K562 (cell line): ENCODE data around the gene LMCD1. TPM values are rescaled to one million over a fixed set of nuclear protein-coding genes. Genes with fewer than 3 reads are reported as not detected.
A peak's percentile ranks its signal among the peaks of the same experiment; 100 is the strongest.

Experiments
- ATAC-seq: fragments of 200-7000 bp; cut with Tn5 transposase; 3 replicates; pipeline ENCODE4 v1.9.1; 2020; ENCODE audit warnings: moderate library complexity
- BruUV-seq: library from RNA; stranded (reverse); fragments of 400-500 nt; replicated peaks from 2 replicates; lab custom pipeline; 2021; lab: Mats Ljungman, UMichigan
- CTCF ChIA-PET: fragments of 300-600 bp; formaldehyde crosslinking; extraction: SDS; loops from one replicate; lab custom pipeline; 2021; ENCODE audit warnings: low intra/inter-chr PET ratio; lab: Yijun Ruan, JAX
- POLR2A ChIA-PET: fragments of 300-600, 350-650 bp; sonication (Branson Sonifier 250); formaldehyde crosslinking; extraction: SDS; loops from one replicate; lab custom pipeline; 2021; ENCODE audit warnings: antibody characterized with exemption, inconsistent platforms; lab: Yijun Ruan, JAX
- DNase-seq, 4 experiments: peaks; one replicate each; pipeline versions ENCODE4 v3.0.0 to v3.0.0-alpha.2; 2011 to 2018; ENCODE audit warnings: low spot score in 3 of 4, mixed read lengths in 3 of 4; ENCODE audit errors: extremely low read depth in 1 of 4
- FAIRE-seq: peaks from 2 replicates; lab custom pipeline; 2011; peaks lifted over from hg19 to GRCh38; lab: Jason Lieb, UNC
- H2AFZ ChIP-seq: 2 replicates; pipeline ENCODE4 v1.6.0; 2011; ENCODE audit warnings: low read depth, low read length, control low read depth, inconsistent platforms
- H3K27ac ChIP-seq: fragments of 200-600 bp; 3 replicates; pipeline ENCODE4 v1.8.0; 2011; ENCODE audit warnings: low read depth, mild to moderate bottlenecking, control low read depth, inconsistent platforms, low read length, moderate library complexity, mixed read lengths; ENCODE audit errors: extremely low read depth
- H3K27me3 ChIP-seq, 2 experiments: fragments of 300-600 bp in 1 of 2; 2 replicates in 1 of 2; 3 replicates in 1 of 2; pipeline versions ENCODE4 v1.6.0 to v1.8.0; 2011; ENCODE audit warnings: inconsistent platforms in 2 of 2, low read length in 2 of 2, mild to moderate bottlenecking in 1 of 2, mixed read lengths in 1 of 2, moderate library complexity in 1 of 2; ENCODE audit not compliant: control insufficient read depth in 2 of 2, insufficient read depth in 2 of 2
- H3K36me3 ChIP-seq: fragments of 300-600 bp; 3 replicates; pipeline ENCODE4 v1.8.0; 2011; ENCODE audit warnings: mild to moderate bottlenecking, low read length, inconsistent platforms; ENCODE audit not compliant: control insufficient read depth, insufficient read depth
- H3K4me1 ChIP-seq, 2 experiments: fragments of 200-600 bp in 1 of 2; replicated peaks in 1 of 2; 2 replicates in 1 of 2; 3 replicates in 1 of 2; pipeline versions ENCODE4 v1.5.1 to v1.8.0; 2011; ENCODE audit warnings: inconsistent platforms in 2 of 2, low read length in 2 of 2, mild to moderate bottlenecking in 1 of 2, mixed read lengths in 1 of 2, moderate library complexity in 1 of 2; ENCODE audit not compliant: control insufficient read depth in 2 of 2, insufficient read depth in 2 of 2
- H3K4me2 ChIP-seq: 2 replicates; pipeline ENCODE4 v1.6.1; 2011; ENCODE audit warnings: low read length, control low read depth, inconsistent platforms, mixed read lengths; ENCODE audit not compliant: insufficient read depth
- H3K4me3 ChIP-seq: fragments of 200-600 bp; sonication (generic), shearing (Covaris generic); 2 replicates; pipeline ENCODE4 v1.5.1; 2016; ENCODE audit warnings: control low read depth, inconsistent platforms
- H3K79me2 ChIP-seq: fragments of 200-600 bp; 3 replicates; pipeline ENCODE4 v1.8.0; 2011; ENCODE audit warnings: low read length, inconsistent platforms; ENCODE audit not compliant: control insufficient read depth, insufficient read depth
- H3K9ac ChIP-seq, 2 experiments: 2 replicates each; pipeline versions ENCODE4 v1.6.0 to v1.6.1; 2011; ENCODE audit warnings: low read depth in 2 of 2, low read length in 2 of 2, control low read depth in 1 of 2, inconsistent platforms in 1 of 2, mild to moderate bottlenecking in 1 of 2, mixed read lengths in 1 of 2; ENCODE audit not compliant: insufficient read depth in 1 of 2
- H3K9me1 ChIP-seq: one replicate; pipeline ENCODE4 v1.6.0; 2011; ENCODE audit warnings: inconsistent platforms, mild to moderate bottlenecking, low read length, moderate library complexity; ENCODE audit not compliant: control insufficient read depth, insufficient read depth
- H3K9me3 ChIP-seq: replicated peaks from 2 replicates; pipeline ENCODE4 v1.5.1; 2011; ENCODE audit warnings: low read depth, low read length, inconsistent platforms; ENCODE audit not compliant: control insufficient read depth, insufficient read depth
- H4K20me1 ChIP-seq: replicated peaks from 2 replicates; pipeline ENCODE4 v1.6.1; 2011; ENCODE audit warnings: low read length, inconsistent platforms, mixed read lengths; ENCODE audit not compliant: control insufficient read depth, insufficient read depth
- CTCF ChIP-seq, 3 experiments: IDR thresholded peaks in 2 of 3; conservative IDR thresholded peaks in 1 of 3; 2 replicates each; pipeline ENCODE4 v1.5.1; 2011 to 2012; ENCODE audit warnings: low read length in 3 of 3, mild to moderate bottlenecking in 3 of 3, control low read depth in 2 of 3, improper control_type of control experiment in 1 of 3, inconsistent platforms in 1 of 3, low read depth in 1 of 3, mixed read lengths in 1 of 3, moderate library complexity in 1 of 3; ENCODE audit not compliant: insufficient read depth in 2 of 3
- E2F4 ChIP-seq: sonication (generic); formaldehyde crosslinking; IDR thresholded peaks from 2 replicates; pipeline ENCODE4 v1.8.0; 2022; ENCODE audit warnings: mild to moderate bottlenecking, low read depth, missing genetic modification reagents
- HNRNPK ChIP-seq: fragments of 200-400 bp; formaldehyde crosslinking; IDR thresholded peaks from one replicate; pipeline ENCODE4 v1.6.1; 2018; ENCODE audit warnings: mild to moderate bottlenecking, low read depth, low read length; ENCODE audit not compliant: poor library complexity, severe bottlenecking
- PPARD ChIP-seq: fragments of 250-450 bp; sonication (Bioruptor Pico); IDR thresholded peaks from 2 replicates; pipeline ENCODE4 v1.8.0; 2022; ENCODE audit warnings: inconsistent platforms, mild to moderate bottlenecking, moderate library complexity
- RAD21 ChIP-seq, 2 experiments: fragments of 250-450 bp in 1 of 2; fragments of 450-650 bp in 1 of 2; sonication (Bioruptor Pico) in 1 of 2; formaldehyde crosslinking in 1 of 2; IDR thresholded peaks in 1 of 2; conservative IDR thresholded peaks in 1 of 2; 2 replicates each; pipeline versions ENCODE4 v1.4.0 to v1.8.0; 2020 to 2022; ENCODE audit warnings: mild to moderate bottlenecking in 2 of 2, moderate library complexity in 1 of 2
- ZBTB8A ChIP-seq: fragments of 450-650 bp; IDR thresholded peaks from 2 replicates; pipeline ENCODE4 v1.6.1; 2018; ENCODE audit warnings: mild to moderate bottlenecking, moderate library complexity; ENCODE audit not compliant: partially characterized antibody
- ZNF707 ChIP-seq: fragments of 250-450 bp; sonication (Bioruptor Pico); conservative IDR thresholded peaks from 2 replicates; pipeline ENCODE4 v1.8.0; 2022; ENCODE audit warnings: inconsistent platforms, mild to moderate bottlenecking, moderate library complexity
- WGBS: fragments of 100-300 bp; shearing (Covaris generic); methylation state at CpG from one replicate; pipeline ENCODE4 v1.1.6; 2016; ENCODE audit warnings: low coverage, mixed read lengths; ENCODE audit not compliant: insufficient coverage; ENCODE audit errors: missing lambda C conversion rate; 5-methylcytosine and 5-hydroxymethylcytosine counted together
- in situ Hi-C: fragments of 300-500 bp; cut with MboI; formaldehyde crosslinking; loops from 4 replicates; pipeline ENCODE4 v1.15.0; 2018; ENCODE audit warnings: inconsistent platforms, mixed read lengths
- intact Hi-C: fragments of 100-400 bp; cut with micrococcal nuclease; formaldehyde crosslinking; loops from 2 replicates; pipeline ENCODE4 v1.14.2; 2022
- polyA plus RNA-seq, 8 experiments: library from polyadenylated mRNA; depleted of rRNA in 4 of 8; stranded (reverse) in 5 of 8; unstranded in 3 of 8; fragments of >200 nt; fragmentation: Nextera tagmentation in 2 of 8; fragmentation: Illumina TruSeq in 1 of 8; extraction: Ambion mirVana in 2 of 8; extraction: Trizol in 1 of 8; gene quantifications; 2 replicates each; pipeline versions ENCODE4 v1.2.1 to v1.2.3, GENCODE V29; 2011 to 2014; ENCODE audit warnings: inconsistent platforms in 1 of 8, missing spikeins in 1 of 8
- total RNA-seq, 7 experiments: library from RNA; depleted of rRNA in 6 of 7; stranded (reverse); fragments of >200 nt in 6 of 7; fragmentation: Illumina TruSeq in 2 of 7; extraction: Trizol in 2 of 7; gene quantifications; 2 replicates each; pipeline versions ENCODE4 v1.2.1 to v1.2.3, GENCODE V29; 2011 to 2021; ENCODE audit warnings: low replicate concordance in 1 of 7

LMCD1 gene
- total and polyA plus RNA-seq, 9 of the 15 experiments (the other 6 are each of a cell fraction or from before 2014, with no cell fraction given): 0.60 TPM; not detected in 8

- no peak for TF ChIP-seq E2F4
- TF ChIP-seq HNRNPK: no peak
Measured at GRCh38 chr3:8480699-8481098, 20.9 kb upstream of the LMCD1 start (continued).

- Histone ChIP-seq H3K36me3 (no peaks in the 10 kb centered on the region), H4K20me1 (no peaks in the 10 kb centered on the region), H3K79me2 (no peaks in the 10 kb centered on the region), H3K4me1 (no peaks in the 10 kb centered on the region), H3K4me2 (no peak overlapping the region), H3K4me3 (no peak overlapping the region), H3K9me3 (no peaks in the 10 kb centered on the region), H3K27ac (no peak overlapping the region), H3K27me3 (no peaks in the 10 kb centered on the region), H3K9me1 (no peaks in the 10 kb centered on the region), H3K9ac (no peak overlapping the region), H2AFZ (no peak overlapping the region)
- ATAC-seq (no peak), FAIRE-seq (peak; percentile 54), DNase-seq (no peak)
- WGBS: 0% methylated on average over 2 of the region's 2 CpGs
- ChIA-PET CTCF (interaction anchor here (1.1 kb wide), 1 partner anchor 126 kb away, joined by 4 read pairs; no protein-coding TSS in a partner anchor), POLR2A (no interaction called here)
- in situ Hi-C loops: no loop called here
- TF ChIP-seq ZBTB8A (no peak), RAD21 (CRISPR knock-in tag; conservative IDR thresholded peaks at IDR 0.05 in 1 of 2, IDR thresholded peaks at IDR 0.05 in 1 of 2) (peak in 1 of 2 experiments; percentile 45; a peak in 2 of 4 replicates), CTCF (IDR thresholded peaks at IDR 0.05 in 2 of 3, conservative IDR thresholded peaks at IDR 0.05 in 1 of 3; ENCODE audit: insufficient read depth in 2 of 3, low read depth in 1 of 3, low read length in 3 of 3) (peak in 1 of 3 experiments; percentile 20; a peak in 1 of 6 replicates), PPARD (CRISPR knock-in tag) (no peak), ZNF707 (CRISPR knock-in tag) (no peak)
- intact Hi-C loops: no loop called here
- no TSS peak for BruUV-seq
Measured at GRCh38 chr3:8481380-8481779, 20.2 kb upstream of the LMCD1 start.
